GM12874 (cell line): ENCODE data around the gene VENTX.

Experiments used
- CTCF ChIP-seq: IDR thresholded peaks from 2 replicates; pipeline ENCODE4 v1.5.1; 2011; ENCODE audit warnings: low read depth, mild to moderate bottlenecking, control low read depth, low read length, moderate library complexity; ENCODE audit not compliant: insufficient read depth

Gene VENTX

DNA sequence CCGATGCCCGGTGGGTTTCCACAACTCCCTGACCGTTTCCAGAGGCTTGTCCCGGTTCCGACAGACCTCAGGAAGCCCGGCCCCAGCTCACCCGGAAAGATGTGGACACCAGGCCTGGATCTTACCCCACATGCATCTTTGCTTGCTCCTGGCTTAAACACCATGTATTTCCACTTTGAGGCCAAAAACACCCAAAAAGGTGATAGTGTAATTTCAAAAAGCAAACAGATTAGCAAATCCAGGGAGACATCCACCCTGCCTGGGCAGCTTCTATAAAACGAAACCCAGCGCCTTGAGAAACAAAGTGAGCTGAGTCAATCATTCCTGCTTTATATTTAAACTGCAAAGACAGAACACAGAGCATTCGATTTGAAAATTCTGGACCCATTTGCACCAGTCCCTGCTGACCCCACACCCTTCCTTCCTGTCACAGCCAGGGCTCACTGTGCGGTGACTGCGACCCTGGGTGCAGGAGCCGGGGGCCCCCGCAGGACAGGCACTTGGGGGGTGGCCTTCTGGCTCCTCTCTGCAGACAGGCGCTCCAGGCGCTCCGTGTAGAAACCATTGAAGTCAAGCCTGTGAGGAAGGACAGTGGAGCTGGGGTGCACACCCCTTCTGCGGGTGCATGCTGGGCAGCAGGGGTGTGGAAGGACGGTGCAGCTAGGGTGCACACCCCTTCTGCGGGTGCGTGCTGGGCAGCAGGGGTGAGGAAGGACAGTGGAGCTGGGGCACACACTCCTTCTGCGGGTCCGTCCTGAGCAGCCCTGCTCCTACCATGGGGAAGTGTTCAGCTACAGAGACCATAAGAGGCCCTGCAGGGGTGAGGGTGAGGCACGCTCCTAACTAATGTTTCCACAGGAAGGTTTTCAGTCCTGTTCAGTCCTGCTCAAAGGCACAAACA, 41.9 kb downstream of the VENTX start:
- TF ChIP-seq CTCF, result no peak

DNA sequence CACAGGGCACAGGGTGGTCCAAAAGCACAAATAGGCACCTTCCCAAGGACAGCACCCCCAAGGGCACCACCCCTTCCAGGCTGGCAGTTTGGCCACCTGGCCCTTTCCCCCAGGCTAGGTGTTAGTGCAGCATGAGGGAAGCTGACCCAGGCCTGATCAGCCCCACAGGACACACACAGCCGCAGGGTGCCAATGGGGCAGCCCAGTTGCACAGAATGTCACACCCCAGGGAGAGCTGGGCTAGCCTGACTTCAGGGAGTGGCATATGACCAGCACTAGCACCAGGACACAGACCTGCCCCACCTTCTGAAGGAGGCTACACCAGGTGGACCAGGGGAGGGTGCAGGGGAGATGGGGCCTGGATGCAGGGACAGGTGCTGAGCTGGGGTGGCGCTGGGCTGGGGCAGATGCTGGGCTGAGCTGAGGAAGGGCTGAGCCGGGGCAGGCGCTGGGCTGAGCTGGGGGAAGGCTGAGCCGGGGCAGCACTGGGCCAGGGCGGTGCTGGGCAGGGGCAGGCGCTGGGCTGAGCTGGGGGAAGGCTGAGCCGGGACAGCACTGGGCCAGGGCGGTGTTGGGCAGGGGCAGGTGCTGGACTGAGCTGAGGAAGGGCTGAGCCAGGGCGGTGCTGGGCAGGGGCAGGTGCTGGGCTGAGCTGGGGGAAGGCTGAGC, 42.9 kb downstream of the VENTX start:
- TF ChIP-seq CTCF, result no peak

- no peak for TF ChIP-seq CTCF
Observed at GRCh38 chr10:133281084-133281483, 43.4 kb downstream of the VENTX start.

- TF ChIP-seq CTCF, result no peak
Observed at GRCh38 chr10:133281628-133282372, 44.1 kb downstream of the VENTX start.

DNA sequence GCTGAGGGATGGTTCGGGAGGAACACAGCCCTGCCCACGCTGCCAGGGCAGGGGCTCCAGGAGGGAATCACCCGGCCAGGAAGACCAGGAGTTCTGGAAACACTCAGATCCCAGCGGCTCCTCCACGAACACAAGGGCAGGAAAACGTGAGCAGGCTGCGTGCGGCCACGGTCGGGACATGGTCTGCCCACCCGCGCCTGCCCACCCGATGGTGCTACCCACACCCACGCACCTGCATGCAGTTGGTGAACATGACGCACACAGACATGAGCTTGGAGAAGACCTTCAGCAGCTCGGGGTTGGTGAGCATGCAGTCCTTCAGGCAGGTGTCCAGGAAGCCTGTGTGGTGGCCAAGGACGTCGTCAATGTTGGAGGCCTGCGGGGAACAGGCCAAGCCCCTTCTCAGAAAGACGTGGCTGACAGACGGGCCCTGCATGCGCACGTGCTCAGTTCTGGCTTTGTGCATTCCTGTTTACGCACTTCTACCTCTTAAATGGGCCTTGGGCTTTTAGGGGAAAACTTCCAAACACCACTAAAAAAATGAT, 45.3 kb downstream of the VENTX start:
- no peak for TF ChIP-seq CTCF

GRCh38 chr10:133283931-133284330, 46.3 kb downstream of the VENTX start:
- TF ChIP-seq CTCF, result no peak

DNA sequence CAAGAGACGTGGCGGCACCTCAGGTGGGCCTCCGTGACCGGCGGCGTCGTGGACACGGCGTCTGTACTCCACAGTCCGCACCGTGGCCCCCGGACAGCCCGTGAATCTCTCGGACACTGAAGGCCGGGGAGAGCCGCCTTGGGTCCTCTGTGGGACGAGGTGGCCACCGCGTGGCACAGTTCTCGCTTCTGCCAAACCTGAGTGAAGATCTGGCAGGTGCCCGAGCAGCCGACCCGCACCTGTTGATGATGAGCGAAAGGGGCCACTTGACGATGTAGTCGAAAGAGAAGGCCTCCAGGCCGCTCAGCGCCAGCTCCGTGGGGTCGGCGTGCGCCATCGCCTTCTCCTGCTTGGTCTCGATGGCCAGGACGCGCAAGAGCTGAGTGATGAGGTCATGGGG, 47.6 kb downstream of the VENTX start:
- no peak for TF ChIP-seq CTCF
